Measurements from ENCODE around the gene ARGLU1. TPM values are rescaled to one million over a fixed set of nuclear protein-coding genes. Genes with fewer than 3 reads are reported as not detected.

ARGLU1 gene
- total RNA-seq, 1 donor from 2014 or later = 122 TPM

DNA sequence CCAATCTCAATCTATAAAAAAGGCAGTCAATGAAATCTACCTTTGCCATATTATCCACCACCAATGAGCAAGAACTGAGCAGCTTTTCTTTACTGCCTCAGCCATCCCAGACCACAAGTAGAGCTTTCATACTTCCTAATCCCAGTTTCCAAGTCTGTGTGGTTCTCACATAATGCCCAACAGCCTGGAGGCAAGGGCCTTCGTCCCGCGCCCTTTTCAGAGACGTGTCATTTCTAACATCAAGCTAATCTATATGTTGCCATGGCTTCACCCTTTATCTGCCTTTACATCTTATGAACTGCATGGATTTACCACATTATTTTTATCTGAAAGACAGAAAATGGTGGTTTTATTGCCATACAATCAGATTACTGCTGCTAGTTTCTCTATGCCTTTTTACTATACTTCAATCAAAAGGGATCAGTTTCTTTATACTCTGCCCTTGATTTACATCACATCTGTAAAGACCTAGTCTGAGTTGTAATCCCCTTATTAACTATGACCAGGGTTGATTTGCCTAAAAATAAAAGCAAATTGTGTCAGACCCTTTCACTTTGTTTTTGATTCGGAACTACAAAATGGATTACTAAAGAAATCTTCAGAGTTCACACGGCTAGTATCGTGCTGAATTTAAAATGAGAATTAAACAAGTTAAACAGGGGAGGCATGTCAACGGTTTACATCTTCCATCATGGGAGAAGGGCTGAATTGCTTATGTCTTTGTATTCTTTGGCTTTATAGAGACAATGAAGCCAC lies 38.3 kb downstream of the ARGLU1 start:
- H3K9me3 ChIP-seq = no peaks in the 10 kb centered on the region
- H3K36me3 ChIP-seq = no peaks in the 10 kb centered on the region
- intact Hi-C loops (cut with DNase I) = no loop called here
- peaks cover 7% of the 10 kb centered on the region for H3K4me1 ChIP-seq
- peak overlapping the region; percentile 85 for H3K27ac ChIP-seq
- peak overlapping the region; percentile 62 for H3K4me3 ChIP-seq
- ATAC-seq = no peak
- TF ChIP-seq, protein P1, sequence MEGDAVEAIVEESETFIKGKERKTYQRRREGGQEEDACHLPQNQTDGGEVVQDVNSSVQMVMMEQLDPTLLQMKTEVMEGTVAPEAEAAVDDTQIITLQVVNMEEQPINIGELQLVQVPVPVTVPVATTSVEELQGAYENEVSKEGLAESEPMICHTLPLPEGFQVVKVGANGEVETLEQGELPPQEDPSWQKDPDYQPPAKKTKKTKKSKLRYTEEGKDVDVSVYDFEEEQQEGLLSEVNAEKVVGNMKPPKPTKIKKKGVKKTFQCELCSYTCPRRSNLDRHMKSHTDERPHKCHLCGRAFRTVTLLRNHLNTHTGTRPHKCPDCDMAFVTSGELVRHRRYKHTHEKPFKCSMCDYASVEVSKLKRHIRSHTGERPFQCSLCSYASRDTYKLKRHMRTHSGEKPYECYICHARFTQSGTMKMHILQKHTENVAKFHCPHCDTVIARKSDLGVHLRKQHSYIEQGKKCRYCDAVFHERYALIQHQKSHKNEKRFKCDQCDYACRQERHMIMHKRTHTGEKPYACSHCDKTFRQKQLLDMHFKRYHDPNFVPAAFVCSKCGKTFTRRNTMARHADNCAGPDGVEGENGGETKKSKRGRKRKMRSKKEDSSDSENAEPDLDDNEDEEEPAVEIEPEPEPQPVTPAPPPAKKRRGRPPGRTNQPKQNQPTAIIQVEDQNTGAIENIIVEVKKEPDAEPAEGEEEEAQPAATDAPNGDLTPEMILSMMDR (IDR thresholded peaks at IDR 0.05) = no peak
- no peaks in the 10 kb centered on the region for H3K27me3 ChIP-seq
- DNase-seq = no peak

DNA sequence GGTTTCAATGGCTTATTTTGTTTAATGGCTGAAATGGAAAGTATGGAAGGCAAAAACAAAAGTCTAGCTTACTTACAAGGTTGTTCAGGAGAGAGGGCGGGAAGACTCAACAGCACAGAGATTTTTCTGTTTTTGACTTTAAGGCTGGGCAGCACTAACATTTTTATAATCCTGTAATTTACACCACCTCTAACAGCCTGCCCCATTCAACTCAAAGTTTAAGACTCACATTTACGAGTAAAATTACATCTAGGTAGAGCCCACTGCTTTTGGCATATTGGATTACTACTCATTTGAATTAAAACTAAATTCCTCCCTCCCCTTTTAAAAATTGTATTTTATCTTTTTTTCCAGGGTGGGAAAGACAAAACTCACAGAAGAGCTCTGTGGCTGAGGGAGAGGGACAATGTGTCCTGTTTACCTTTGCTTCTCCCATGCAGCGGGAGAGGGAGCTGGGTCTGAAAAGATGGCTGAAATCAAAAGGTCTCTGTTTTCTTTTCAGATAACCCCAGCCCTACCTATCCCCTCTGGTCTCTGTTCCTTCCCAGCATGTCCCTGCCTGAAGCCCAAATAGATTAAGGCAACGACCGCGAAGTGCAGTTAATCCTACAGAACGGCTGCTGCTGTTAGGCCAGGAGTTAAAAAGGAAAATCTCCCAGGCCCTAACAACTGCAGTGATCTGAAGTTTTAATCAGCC lies 39.1 kb downstream of the ARGLU1 start:
- Histone ChIP-seq H3K4me3 (no peak overlapping the region), H3K27me3 (no peaks in the 10 kb centered on the region), H3K4me1 (peaks cover under 1% of the 10 kb centered on the region), H3K36me3 (no peaks in the 10 kb centered on the region), H3K9me3 (no peaks in the 10 kb centered on the region), H3K27ac (no peak overlapping the region)
- TF ChIP-seq, protein P1 (IDR thresholded peaks at IDR 0.05) = no peak
- intact Hi-C loops (cut with DNase I) = no loop called here
- no peak for DNase-seq
- ATAC-seq = no peak

DNA sequence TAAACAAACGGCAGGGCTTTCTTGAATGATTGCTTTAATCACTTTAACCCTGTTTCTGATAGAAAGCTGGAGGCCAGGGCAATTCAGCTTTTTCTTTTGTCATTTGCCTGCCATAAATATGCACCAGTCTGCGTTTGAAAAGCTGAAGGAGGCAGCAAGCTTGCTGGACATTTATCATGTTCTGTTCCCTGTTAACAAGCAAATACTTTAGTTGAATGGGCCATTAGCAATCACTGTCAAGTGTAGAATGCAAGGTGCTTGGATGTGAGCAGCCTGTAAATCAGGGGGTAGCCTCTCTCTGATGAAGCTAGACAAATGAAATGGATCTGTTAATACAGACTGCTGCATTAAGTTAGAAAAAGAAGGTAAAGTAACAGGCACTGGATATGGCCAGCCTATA lies 40.1 kb downstream of the ARGLU1 start:
- peaks cover 7% of the 10 kb centered on the region for H3K4me1 ChIP-seq
- no peak overlapping the region for H3K27ac ChIP-seq
- no peaks in the 10 kb centered on the region for H3K36me3 ChIP-seq
- H3K27me3 ChIP-seq = no peaks in the 10 kb centered on the region
- TF ChIP-seq, protein P1 (IDR thresholded peaks at IDR 0.05) = no peak
- ATAC-seq (no peak), DNase-seq (no peak)
- H3K4me3 ChIP-seq = no peak overlapping the region
- intact Hi-C loops (cut with DNase I) = no loop called here
- H3K9me3 ChIP-seq = no peaks in the 10 kb centered on the region

DNA sequence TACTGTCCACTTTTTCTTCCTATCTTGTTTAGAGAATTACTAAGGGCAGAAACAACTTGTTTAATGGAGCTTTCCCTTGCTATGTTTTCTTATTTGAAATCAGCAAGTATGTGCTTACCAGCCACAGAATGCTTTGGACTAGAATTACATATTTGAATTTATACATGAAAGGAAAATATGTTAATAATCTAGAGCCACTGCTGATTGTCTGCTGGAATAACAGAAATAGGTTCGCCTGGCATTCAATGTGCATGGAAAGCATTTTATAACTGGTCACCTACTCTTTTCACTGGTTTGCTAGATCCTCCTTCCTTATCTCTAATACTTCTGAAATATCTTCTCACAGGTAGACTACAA lies 40.5 kb downstream of the ARGLU1 start:
- no peak for DNase-seq
- Histone ChIP-seq H3K36me3 (no peaks in the 10 kb centered on the region), H3K27me3 (no peaks in the 10 kb centered on the region), H3K27ac (no peak overlapping the region), H3K4me3 (no peak overlapping the region), H3K9me3 (no peaks in the 10 kb centered on the region), H3K4me1 (peaks cover 7% of the 10 kb centered on the region)
- intact Hi-C loops (cut with DNase I) = no loop called here
- ATAC-seq = no peak
- TF ChIP-seq, protein P1 (IDR thresholded peaks at IDR 0.05) = no peak

DNA sequence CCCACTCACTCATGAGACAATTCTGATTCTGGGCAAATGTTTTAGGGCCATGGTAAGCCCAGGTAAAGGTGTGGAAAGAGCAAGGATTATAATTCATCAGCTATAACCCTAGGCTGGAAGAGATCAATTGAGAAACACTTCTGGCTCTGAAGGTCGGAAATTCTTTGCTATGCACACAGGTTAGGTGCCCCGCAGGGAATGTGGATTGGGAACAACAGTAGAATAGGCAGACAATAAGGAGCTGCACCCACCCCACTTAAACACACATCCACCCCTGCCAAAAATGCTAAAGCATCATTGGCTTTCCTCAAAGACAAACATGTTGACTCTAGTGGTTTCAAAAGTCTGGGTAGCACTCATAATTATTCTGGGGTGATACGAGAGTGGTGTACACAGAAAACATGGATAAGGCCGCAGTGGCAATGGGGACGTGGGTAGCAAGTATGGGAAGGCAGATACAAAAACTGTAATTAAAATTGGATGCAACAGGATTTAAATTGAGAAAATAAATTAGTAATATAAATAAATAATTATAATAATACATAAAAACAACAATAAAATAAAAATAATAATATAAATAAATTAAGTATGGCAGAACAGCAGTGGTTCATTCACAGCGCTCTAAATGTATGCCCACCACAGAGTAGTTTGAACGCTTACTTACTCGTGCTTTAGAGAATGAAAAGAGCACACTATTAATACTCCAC lies 41.0 kb downstream of the ARGLU1 start:
- H3K4me3 ChIP-seq = no peak overlapping the region
- H3K4me1 ChIP-seq = peaks cover 7% of the 10 kb centered on the region
- no peaks in the 10 kb centered on the region for H3K27me3 ChIP-seq
- DNase-seq = no peak
- TF ChIP-seq, protein P1 (IDR thresholded peaks at IDR 0.05) = no peak
- H3K9me3 ChIP-seq = no peaks in the 10 kb centered on the region
- no peaks in the 10 kb centered on the region for H3K36me3 ChIP-seq
- ATAC-seq = peak; percentile 84
- intact Hi-C loops (cut with DNase I) = no loop called here
- no peak overlapping the region for H3K27ac ChIP-seq

Measured in upper lobe of right lung (tissue), 1 donor.